SH-SY5Y (cell line): Measurements from ENCODE around the gene SLC2A4.

Experiments
- GATA2 ChIP-seq: IDR thresholded peaks from 2 replicates; pipeline ENCODE4 v1.6.1; 2011; ENCODE audit warnings: mild to moderate bottlenecking, low read depth, low read length
- GATA3 ChIP-seq: IDR thresholded peaks from 2 replicates; pipeline ENCODE4 v1.6.1; 2011; ENCODE audit warnings: low read depth, mild to moderate bottlenecking, low read length, moderate library complexity

DNA sequence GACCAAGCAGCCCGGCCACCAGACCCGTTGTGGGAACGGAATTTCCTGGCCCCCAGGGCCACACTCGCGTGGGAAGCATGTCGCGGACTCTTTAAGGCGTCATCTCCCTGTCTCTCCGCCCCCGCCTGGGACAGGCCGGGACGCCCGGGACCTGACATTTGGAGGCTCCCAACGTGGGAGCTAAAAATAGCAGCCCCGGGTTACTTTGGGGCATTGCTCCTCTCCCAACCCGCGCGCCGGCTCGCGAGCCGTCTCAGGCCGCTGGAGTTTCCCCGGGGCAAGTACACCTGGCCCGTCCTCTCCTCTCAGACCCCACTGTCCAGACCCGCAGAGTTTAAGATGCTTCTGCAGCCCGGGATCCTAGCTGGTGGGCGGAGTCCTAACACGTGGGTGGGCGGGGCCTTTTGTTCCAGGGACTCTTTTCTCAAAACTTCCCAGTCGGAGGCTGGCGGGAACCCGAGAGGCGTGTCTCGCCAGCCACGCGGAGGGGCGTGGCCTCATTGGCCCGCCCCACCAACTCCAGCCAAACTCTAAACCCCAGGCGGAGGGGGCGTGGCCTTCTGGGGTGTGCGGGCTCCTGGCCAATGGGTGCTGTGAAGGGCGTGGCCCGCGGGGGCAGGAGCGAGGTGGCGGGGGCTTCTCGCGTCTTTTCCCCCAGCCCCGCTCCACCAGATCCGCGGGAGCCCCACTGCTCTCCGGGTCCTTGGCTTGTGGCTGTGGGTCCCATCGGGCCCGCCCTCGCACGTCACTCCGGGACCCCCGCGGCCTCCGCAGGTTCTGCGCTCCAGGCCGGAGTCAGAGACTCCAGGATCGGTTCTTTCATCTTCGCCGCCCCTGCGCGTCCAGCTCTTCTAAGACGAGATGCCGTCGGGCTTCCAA is at the start of gene SLC2A4:
- TF ChIP-seq GATA2 = no peak
- TF ChIP-seq GATA3 = no peak
